ENCODE data around the gene KRT6C. TPM values are rescaled to one million over a fixed set of nuclear protein-coding genes. Genes with fewer than 3 reads are reported as not detected.

The KRT6C gene
- total and polyA plus RNA-seq, 4 donors: 0.08 to 0.10 TPM; not detected in 2

- no peaks in the 10 kb centered on the region for H3K36me3 ChIP-seq (ENCODE audit: control insufficient read depth in 4 of 4, insufficient read depth in 4 of 4, low read length in 4 of 4)
- no peak for TF ChIP-seq CTCF (IDR thresholded peaks at IDR 0.05; ENCODE audit: control extremely low read depth, extremely low read depth)
- no peak within 1 kb of the TSS for H3K9ac ChIP-seq (ENCODE audit: insufficient read depth in 1 of 2, low read length in 2 of 2)
- no peak within 1 kb of the TSS for H3K27ac ChIP-seq (ENCODE audit: low read depth in 1 of 2, low read length in 1 of 2)
- no peaks in the 10 kb centered on the region for H3K9me3 ChIP-seq (ENCODE audit: control insufficient read depth in 4 of 4, insufficient read depth in 3 of 4, low read length in 3 of 4)
- H3K27me3 ChIP-seq (ENCODE audit: control insufficient read depth in 3 of 3, insufficient read depth in 3 of 3, low read length in 2 of 3): peaks cover 0 to 9% (median 7%) of the 10 kb centered on the region in 3 donors
- WGBS, 2 donors: 82 to 85% methylated on average over 20 of the region's 20 CpGs
- no peak for ATAC-seq (ENCODE audit: insufficient read depth, low FRiP score)
- H3K4me1 ChIP-seq (ENCODE audit: control insufficient read depth in 5 of 5, insufficient read depth in 5 of 5, low read length in 5 of 5): peaks cover 0 to 7% (median 0%) of the 10 kb centered on the region in 5 donors
- H3K4me3 ChIP-seq: no peak within 1 kb of the TSS
- no peak for DNase-seq
Measured at GRCh38 chr12:52434081-52434733, 39.4 kb downstream of the KRT6C start, which contains the start of gene KRT75. Gene KRT75 (minus strand): TSS chr12:52434371. CDS start chr12:52434304, 67 bp downstream.

- Histone ChIP-seq H3K27me3 (ENCODE audit: control insufficient read depth in 3 of 3, insufficient read depth in 3 of 3, low read length in 2 of 3) (peaks cover 0 to 9% (median 7%) of the 10 kb centered on the region in 3 donors), H3K4me1 (ENCODE audit: control insufficient read depth in 5 of 5, insufficient read depth in 5 of 5, low read length in 5 of 5) (peaks cover 0 to 7% (median 0%) of the 10 kb centered on the region in 5 donors), H3K9me3 (ENCODE audit: control insufficient read depth in 4 of 4, insufficient read depth in 3 of 4, low read length in 3 of 4) (no peaks in the 10 kb centered on the region), H3K4me3 (no peak overlapping the region), H3K9ac (ENCODE audit: insufficient read depth in 1 of 2, low read length in 2 of 2) (no peak overlapping the region), H3K27ac (ENCODE audit: low read depth in 1 of 2, low read length in 1 of 2) (no peak overlapping the region), H3K36me3 (ENCODE audit: control insufficient read depth in 4 of 4, insufficient read depth in 4 of 4, low read length in 4 of 4) (no peaks in the 10 kb centered on the region)
- 92 to 96% methylated on average over 12 of the region's 12 CpGs for WGBS, 2 donors
- TF ChIP-seq CTCF (IDR thresholded peaks at IDR 0.05; ENCODE audit: control extremely low read depth, extremely low read depth): no peak
- ATAC-seq (ENCODE audit: insufficient read depth, low FRiP score): no peak
- no peak for DNase-seq
Measured at GRCh38 chr12:52433501-52434080, 40.0 kb downstream of the KRT6C start.

- no peak for DNase-seq
- WGBS, 2 donors: 90 to 92% methylated on average over 6 of the region's 6 CpGs
- H3K4me1 ChIP-seq (ENCODE audit: control insufficient read depth in 5 of 5, insufficient read depth in 5 of 5, low read length in 5 of 5): peaks cover 0 to 7% (median 0%) of the 10 kb centered on the region in 5 donors
- no peak for TF ChIP-seq CTCF (IDR thresholded peaks at IDR 0.05; ENCODE audit: control extremely low read depth, extremely low read depth)
- H3K4me3 ChIP-seq: no peak overlapping the region
- no peaks in the 10 kb centered on the region for H3K36me3 ChIP-seq (ENCODE audit: control insufficient read depth in 4 of 4, insufficient read depth in 4 of 4, low read length in 4 of 4)
- no peaks in the 10 kb centered on the region for H3K9me3 ChIP-seq (ENCODE audit: control insufficient read depth in 4 of 4, insufficient read depth in 3 of 4, low read length in 3 of 4)
- ATAC-seq (ENCODE audit: insufficient read depth, low FRiP score): no peak
- H3K27me3 ChIP-seq (ENCODE audit: control insufficient read depth in 3 of 3, insufficient read depth in 3 of 3, low read length in 2 of 3): peaks cover 0 to 9% (median 7%) of the 10 kb centered on the region in 3 donors
- no peak overlapping the region for H3K9ac ChIP-seq (ENCODE audit: insufficient read depth in 1 of 2, low read length in 2 of 2)
- H3K27ac ChIP-seq (ENCODE audit: low read depth in 1 of 2, low read length in 1 of 2): no peak overlapping the region
Measured at GRCh38 chr12:52432559-52433207, 40.9 kb downstream of the KRT6C start.
